ENCODE results near the gene RNF213.
A peak's percentile ranks its signal among the peaks of the same experiment; 100 is the strongest.

RNF213 gene

DNA sequence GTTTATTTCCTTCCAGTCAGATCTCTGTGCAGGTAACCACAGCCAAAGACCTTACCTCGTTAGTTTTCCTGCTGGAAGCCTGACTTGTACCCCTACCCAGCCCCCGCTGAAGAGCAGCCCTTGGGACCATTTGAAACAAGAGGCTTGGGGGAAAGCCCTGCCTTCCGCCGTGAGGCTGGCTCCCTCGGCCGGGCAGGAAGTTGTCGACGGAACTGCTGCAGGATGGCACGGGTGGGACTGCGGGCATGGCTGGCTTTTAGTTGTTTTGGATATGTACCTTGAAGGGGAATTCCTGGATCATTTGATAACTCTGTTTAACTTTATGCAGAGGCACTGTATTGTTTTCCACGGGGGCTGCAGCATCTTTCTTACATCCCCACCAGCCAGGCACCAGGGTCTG lies 105.3 kb downstream of the RNF213 start:
- peaks cover 81% of the 10 kb centered on the region for H3K36me3 Mint-ChIP-seq (ENCODE audit: low read depth)
- H3K27ac Mint-ChIP-seq, result no peak overlapping the region
- H3K4me3 Mint-ChIP-seq, result no peak overlapping the region
- peaks cover 5% of the 10 kb centered on the region for H3K4me1 Mint-ChIP-seq (ENCODE audit: low read depth)
- H3K27me3 Mint-ChIP-seq (ENCODE audit: low read depth), result no peaks in the 10 kb centered on the region
- H3K9me3 Mint-ChIP-seq, result no peaks in the 10 kb centered on the region

DNA sequence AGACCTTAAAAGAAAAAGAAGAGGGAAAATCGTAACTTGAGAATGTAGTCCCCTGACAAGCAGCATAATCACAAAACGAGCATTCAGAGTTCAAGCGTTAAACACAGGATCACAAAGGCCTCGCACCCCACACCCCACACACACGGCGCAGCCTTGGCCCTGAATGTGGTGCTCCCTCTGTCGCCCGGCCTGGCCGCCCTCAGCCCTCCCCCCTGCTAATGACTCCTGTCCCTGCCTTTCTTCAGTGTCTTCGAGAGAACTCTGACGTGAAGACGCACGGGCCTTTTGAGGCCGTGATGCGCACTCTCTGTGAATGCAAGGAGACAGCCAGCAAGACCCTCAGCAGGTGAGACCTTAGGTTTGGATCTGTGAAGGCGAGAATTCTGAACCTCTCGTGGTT lies 106.9 kb downstream of the RNF213 start:
- H3K27me3 Mint-ChIP-seq (ENCODE audit: low read depth), result no peaks in the 10 kb centered on the region
- H3K4me1 Mint-ChIP-seq (ENCODE audit: low read depth), result peaks cover 4% of the 10 kb centered on the region
- peaks cover 79% of the 10 kb centered on the region for H3K36me3 Mint-ChIP-seq (ENCODE audit: low read depth)
- no peak overlapping the region for H3K4me3 Mint-ChIP-seq
- no peaks in the 10 kb centered on the region for H3K9me3 Mint-ChIP-seq
- no peak overlapping the region for H3K27ac Mint-ChIP-seq

DNA sequence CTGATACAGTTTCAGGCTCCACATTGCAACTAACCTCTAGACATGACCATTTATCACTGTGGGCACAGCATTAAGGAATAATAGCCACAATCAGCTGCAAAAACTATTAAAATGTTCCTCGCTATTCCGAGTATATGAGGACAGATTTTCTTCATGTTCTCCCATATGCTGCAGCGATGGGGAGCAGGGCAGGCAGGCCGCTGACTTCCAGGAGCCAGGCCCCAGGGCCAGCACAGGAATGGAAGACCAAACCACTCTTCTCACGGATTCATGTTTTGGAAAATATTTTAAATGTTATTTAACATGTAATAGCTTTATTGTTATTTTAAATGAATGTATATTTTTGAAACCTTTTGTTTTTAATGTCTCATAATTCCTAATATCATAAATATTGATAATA lies 110.5 kb downstream of the RNF213 start:
- peaks cover 77% of the 10 kb centered on the region for H3K36me3 Mint-ChIP-seq (ENCODE audit: low read depth)
- H3K27ac Mint-ChIP-seq, result no peak overlapping the region

DNA sequence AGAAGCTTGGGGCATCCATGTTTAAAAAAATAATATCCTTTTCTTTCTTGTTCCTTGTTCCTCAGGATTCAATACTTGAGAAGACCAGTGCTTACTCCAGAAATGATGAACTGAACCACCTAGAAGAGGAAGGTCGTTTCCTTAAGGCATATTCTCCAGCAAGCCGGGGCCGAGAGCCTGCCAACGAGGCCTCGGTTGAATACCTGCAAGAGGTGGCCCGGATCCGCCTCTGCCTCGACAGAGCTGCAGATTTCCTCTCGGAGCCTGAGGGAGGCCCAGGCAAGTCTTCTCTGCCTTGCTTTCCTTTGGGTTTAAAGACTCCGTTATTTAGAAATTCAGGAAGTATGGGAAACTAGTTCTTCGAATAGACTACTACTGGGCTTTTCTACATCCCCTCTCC lies 111.8 kb downstream of the RNF213 start:
- no peaks in the 10 kb centered on the region for H3K27me3 Mint-ChIP-seq (ENCODE audit: low read depth)
- peaks cover 77% of the 10 kb centered on the region for H3K36me3 Mint-ChIP-seq (ENCODE audit: low read depth)
- no peak overlapping the region for H3K4me3 Mint-ChIP-seq
- no peak overlapping the region for H3K27ac Mint-ChIP-seq
- no peaks in the 10 kb centered on the region for H3K9me3 Mint-ChIP-seq
- peaks cover 3% of the 10 kb centered on the region for H3K4me1 Mint-ChIP-seq (ENCODE audit: low read depth)

More for the DNA sequence above, 110.5 kb downstream of the RNF213 start:
- Mint-ChIP-seq H3K4me1 (ENCODE audit: low read depth) (peaks cover 3% of the 10 kb centered on the region), H3K4me3 (no peak overlapping the region), H3K9me3 (no peaks in the 10 kb centered on the region), H3K27me3 (ENCODE audit: low read depth) (no peaks in the 10 kb centered on the region)

DNA sequence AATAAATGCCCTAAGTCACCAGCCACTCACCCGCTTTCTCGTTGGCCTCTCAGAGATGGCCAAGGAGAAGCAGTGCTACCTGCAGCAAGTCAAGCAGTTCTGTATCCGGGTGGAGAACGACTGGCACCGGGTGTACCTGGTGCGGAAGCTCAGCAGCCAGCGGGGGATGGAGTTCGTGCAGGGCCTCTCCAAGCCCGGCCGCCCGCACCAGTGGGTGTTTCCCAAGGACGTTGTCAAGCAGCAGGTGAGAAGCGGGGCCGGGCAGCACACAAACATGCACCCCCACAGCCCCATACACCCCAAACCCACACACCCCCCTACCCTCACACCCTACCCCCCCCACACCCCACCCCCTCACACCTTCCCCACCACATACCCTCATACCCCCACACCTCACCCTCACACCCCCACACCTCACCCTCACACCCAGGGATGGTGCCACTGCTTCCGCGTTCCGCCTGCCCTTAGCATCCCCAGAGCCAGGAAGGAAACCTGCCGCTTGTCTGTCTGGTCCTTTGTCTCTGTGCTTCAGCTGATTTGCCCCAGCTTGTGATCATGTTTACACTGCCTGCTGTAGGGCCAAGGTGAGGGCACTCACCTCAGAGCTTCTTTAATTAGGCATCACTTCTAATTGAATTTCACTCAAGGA lies 112.4 kb downstream of the RNF213 start:
- Mint-ChIP-seq H3K9me3 (no peaks in the 10 kb centered on the region), H3K36me3 (ENCODE audit: low read depth) (peaks cover 75% of the 10 kb centered on the region), H3K4me3 (no peak overlapping the region), H3K27me3 (ENCODE audit: low read depth) (no peaks in the 10 kb centered on the region), H3K4me1 (ENCODE audit: low read depth) (peaks cover 4% of the 10 kb centered on the region), H3K27ac (no peak overlapping the region)

DNA sequence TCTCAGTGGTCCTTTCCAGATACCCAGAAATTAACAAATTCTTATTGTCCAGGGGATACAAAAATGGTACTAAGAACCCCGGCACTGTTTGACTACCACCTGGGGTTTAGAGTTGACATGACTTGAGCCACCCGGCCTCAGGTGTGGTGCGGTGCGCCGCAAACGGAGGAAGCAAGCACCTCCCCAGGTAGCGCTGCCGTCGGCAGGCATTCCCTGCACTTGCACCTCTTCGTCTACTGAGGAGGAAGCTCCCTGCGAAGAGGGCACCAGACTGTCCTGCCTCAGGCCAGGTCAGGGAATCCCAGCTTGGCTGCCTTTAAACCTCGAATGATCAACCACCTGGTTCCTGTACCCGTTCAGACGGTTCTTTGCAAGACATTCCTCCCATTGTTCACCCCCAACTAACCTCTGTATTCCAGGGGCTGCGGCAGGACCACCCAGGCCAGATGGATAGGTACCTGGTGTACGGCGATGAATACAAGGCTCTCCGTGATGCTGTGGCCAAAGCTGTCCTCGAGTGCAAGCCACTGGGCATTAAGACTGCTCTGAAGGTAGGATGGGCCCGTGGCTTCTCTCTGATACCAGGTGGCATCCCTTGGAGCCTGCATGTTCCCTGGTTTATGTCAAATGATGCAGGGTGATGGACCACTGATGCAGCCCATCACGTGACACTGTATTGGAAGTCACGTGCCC lies 113.5 kb downstream of the RNF213 start:
- H3K9me3 Mint-ChIP-seq, result no peaks in the 10 kb centered on the region
- no peak overlapping the region for H3K27ac Mint-ChIP-seq
- H3K4me1 Mint-ChIP-seq (ENCODE audit: low read depth), result peaks cover 8% of the 10 kb centered on the region
- H3K36me3 Mint-ChIP-seq (ENCODE audit: low read depth), result peaks cover 77% of the 10 kb centered on the region
- H3K4me3 Mint-ChIP-seq, result no peak overlapping the region
- no peaks in the 10 kb centered on the region for H3K27me3 Mint-ChIP-seq (ENCODE audit: low read depth)

DNA sequence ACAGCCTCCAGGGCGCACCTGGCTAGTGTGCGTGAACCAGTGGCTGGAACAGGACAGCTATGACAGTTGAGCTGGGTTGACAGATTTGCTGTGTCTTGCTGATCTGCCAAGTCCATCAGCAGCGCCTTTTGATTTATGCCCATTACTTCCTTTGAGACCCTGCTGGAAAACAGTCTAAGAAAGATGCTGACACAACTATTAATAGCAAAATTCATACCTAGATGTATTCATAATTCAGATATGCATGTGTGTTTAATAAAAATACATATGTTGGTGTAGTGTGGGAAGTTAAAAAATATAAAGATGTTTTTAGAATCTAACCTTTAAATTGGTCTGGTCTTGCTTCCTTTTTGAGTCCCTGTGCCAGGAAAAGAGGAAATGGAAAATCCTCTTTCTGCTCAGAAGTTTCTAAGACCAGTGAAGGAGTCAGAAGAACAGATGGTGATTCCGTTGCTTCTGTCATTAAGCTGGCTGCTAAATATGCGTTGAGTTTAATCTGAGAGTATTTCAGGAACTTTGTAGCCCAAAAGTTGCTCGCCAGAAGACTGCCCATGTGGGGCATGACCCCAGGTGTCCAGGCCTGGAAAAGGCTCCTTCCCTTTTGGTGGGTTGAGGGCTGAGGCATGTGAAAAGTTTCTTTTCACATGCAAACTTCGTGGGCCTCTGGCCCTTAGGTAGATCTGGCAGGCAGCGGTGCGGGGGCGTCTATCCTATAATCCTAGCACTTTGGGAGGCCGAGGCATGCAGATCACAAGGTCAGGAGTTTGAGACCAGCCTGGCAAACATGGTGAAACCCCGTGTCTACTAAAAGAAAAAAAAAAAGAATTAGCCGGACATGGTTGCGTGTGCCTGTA lies 114.3 kb downstream of the RNF213 start:
- Mint-ChIP-seq H3K27me3 (ENCODE audit: low read depth) (no peaks in the 10 kb centered on the region), H3K4me3 (no peak overlapping the region), H3K27ac (peak overlapping the region; percentile 9), H3K9me3 (no peaks in the 10 kb centered on the region), H3K36me3 (ENCODE audit: low read depth) (peaks cover 75% of the 10 kb centered on the region), H3K4me1 (ENCODE audit: low read depth) (peaks cover 10% of the 10 kb centered on the region)

DNA sequence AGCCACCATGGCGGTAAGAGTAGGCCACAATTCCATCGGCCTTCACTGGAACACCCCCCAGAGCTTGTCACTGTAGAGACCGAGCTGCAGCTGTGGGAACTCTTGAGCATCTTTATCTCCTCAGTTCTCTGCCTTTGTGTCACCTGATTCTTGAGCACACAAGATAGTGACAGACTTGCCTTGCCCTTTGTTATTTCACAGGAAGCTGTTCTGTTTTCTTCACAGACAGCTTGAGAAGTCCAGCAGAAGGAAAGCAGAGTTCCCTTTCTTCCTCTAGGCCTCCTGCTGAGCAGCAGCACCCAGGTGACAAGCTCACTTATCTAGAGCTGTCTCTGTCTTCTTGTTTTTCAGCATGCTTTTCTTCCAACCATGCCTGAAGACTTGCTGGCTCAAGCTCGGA lies 115.9 kb downstream of the RNF213 start:
- Mint-ChIP-seq H3K9me3 (no peaks in the 10 kb centered on the region), H3K4me3 (no peak overlapping the region), H3K27me3 (ENCODE audit: low read depth) (no peaks in the 10 kb centered on the region), H3K4me1 (ENCODE audit: low read depth) (peaks cover 11% of the 10 kb centered on the region), H3K36me3 (ENCODE audit: low read depth) (peaks cover 76% of the 10 kb centered on the region), H3K27ac (no peak overlapping the region)

DNA sequence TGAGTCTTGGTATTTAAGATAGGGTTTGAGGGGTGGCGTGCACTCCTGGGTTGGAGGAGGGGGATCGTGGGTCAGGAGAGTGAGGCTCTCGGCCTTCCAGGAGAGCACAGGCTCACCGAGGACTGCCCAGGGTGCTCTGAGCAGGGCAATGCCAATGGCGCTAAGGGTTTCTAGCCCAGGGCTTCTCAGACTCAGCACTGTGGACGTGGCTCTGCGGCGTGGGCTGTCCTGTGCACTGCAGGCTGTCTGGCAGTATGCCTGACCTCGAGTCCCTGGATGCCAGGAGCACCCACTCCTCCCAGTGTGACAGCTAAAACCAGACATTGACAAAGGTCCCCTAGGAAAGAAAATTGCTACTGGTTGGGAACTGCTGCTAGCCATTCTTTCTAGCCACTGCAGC lies 117.1 kb downstream of the RNF213 start:
- H3K36me3 Mint-ChIP-seq (ENCODE audit: low read depth), result peaks cover 75% of the 10 kb centered on the region
- peak overlapping the region; percentile 26 for H3K27ac Mint-ChIP-seq
- H3K4me1 Mint-ChIP-seq (ENCODE audit: low read depth), result peaks cover 11% of the 10 kb centered on the region

DNA sequence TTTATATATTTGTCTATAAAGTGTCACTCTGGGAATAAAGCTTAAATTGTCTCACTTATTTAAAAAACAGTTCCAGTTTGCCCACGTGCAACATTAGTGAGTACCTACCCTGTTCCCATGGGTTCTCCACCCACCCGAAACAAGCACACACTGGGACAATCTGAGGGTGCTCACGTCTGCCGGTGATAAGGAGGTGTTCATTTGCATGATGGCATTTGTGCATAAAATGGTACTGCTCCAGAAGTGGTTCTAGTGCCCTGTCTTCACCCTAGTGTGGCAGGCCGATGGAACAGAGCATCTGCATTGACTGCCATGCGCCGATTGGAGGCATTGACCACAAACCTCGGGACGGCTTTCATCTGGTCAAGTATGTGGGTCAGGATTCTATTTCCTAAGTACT lies 118.7 kb downstream of the RNF213 start:
- Mint-ChIP-seq H3K4me1 (ENCODE audit: low read depth) (peaks cover 20% of the 10 kb centered on the region), H3K9me3 (no peaks in the 10 kb centered on the region), H3K27ac (no peak overlapping the region), H3K36me3 (ENCODE audit: low read depth) (peaks cover 83% of the 10 kb centered on the region), H3K27me3 (ENCODE audit: low read depth) (no peaks in the 10 kb centered on the region), H3K4me3 (no peak overlapping the region)

More for the DNA sequence above, 117.1 kb downstream of the RNF213 start:
- Mint-ChIP-seq H3K9me3 (no peaks in the 10 kb centered on the region), H3K27me3 (ENCODE audit: low read depth) (no peaks in the 10 kb centered on the region), H3K4me3 (no peak overlapping the region)

DNA sequence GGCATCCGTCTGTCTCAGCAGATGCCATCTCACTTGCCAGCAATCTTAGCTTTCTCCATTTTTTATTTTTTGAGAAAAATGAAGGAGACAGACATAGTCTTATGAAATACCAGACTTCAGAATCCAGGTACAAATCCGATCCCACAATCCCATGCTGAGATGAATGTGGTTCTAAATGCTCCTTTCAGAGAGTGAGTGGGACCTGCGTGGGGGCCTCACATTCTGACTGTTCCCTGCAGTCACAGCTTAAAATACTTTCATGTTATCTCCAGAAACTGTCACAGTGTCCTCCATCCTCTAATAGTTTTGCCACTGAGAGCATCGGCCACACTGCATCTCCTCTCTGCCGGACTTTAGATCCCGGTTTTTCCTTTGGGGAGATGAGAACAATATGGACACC lies 119.4 kb downstream of the RNF213 start:
- H3K27ac Mint-ChIP-seq, result no peak overlapping the region
- no peaks in the 10 kb centered on the region for H3K9me3 Mint-ChIP-seq
- no peak overlapping the region for H3K4me3 Mint-ChIP-seq
- peaks cover 80% of the 10 kb centered on the region for H3K36me3 Mint-ChIP-seq (ENCODE audit: low read depth)
- no peaks in the 10 kb centered on the region for H3K27me3 Mint-ChIP-seq (ENCODE audit: low read depth)
- H3K4me1 Mint-ChIP-seq (ENCODE audit: low read depth), result peaks cover 21% of the 10 kb centered on the region

DNA sequence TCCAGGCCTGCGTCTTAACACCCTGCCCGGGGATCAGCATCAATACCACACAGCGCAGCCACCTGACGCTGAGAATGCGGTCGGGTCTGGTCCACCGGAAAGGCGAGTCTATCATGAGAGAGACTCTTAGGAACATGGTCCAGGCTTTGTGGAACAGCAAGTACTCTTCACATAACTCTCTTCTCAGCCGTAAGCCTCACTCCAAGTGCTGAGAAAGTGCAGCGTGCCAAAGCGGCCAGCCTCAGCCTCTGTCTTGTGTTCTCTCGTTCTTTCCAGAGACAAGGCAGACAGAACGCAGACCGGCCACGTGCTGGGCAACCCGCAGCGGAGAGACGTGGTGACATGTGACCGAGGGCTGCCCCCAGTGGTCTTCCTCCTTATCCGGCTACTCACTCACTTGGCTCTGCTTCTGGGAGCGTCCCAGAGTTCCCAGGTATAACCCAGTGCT lies 119.9 kb downstream of the RNF213 start:
- Mint-ChIP-seq H3K27me3 (ENCODE audit: low read depth) (no peaks in the 10 kb centered on the region), H3K4me1 (ENCODE audit: low read depth) (peaks cover 21% of the 10 kb centered on the region), H3K27ac (no peak overlapping the region), H3K4me3 (no peak overlapping the region), H3K9me3 (no peaks in the 10 kb centered on the region), H3K36me3 (ENCODE audit: low read depth) (peaks cover 79% of the 10 kb centered on the region)

DNA sequence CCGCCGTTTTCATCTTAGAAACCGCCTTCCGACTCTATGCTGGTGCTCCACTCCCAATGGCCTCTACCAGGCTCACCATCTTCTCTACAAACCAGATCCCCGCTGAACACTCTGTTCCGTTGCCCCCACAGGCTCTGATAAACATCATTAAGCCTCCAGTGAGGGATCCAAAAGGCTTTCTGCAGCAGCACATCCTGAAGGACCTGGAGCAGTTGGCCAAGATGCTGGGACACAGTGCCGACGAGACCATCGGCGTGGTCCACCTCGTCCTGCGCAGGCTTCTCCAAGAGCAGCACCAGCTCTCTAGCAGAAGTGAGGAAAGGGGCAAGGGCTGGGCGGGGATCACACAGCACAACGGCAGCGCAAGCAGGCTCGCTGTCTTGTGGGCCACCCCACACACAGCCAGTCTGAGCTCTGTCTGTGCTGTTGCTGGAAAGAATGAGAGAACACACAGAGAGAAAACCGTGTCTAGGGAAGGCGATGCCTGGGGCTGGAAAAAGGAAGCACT lies 120.8 kb downstream of the RNF213 start:
- H3K4me3 Mint-ChIP-seq, result no peak overlapping the region
- H3K27ac Mint-ChIP-seq, result peak overlapping the region; percentile 44
- H3K4me1 Mint-ChIP-seq (ENCODE audit: low read depth), result peaks cover 21% of the 10 kb centered on the region
- no peaks in the 10 kb centered on the region for H3K9me3 Mint-ChIP-seq
- H3K36me3 Mint-ChIP-seq (ENCODE audit: low read depth), result peaks cover 79% of the 10 kb centered on the region
- no peaks in the 10 kb centered on the region for H3K27me3 Mint-ChIP-seq (ENCODE audit: low read depth)

DNA sequence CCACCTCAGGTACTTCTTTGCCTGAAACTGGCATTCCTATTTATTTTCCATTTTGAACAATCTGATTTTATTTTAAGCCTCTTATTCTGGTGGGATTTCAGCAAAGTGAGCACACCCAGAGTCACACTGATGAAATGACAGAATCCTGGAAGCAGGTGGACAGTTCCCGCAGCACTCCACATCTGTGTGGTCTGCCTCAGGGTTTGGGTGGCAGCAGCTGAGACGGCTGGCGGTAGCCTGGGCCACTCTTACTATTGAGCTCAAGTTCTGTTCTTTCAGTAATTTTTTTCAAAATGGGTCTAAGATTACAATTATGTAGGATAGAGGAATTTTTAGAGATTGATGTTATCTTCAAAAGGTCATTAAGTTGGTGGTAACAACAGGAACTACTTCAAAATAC lies 121.8 kb downstream of the RNF213 start:
- Mint-ChIP-seq H3K9me3 (no peaks in the 10 kb centered on the region), H3K4me3 (no peak overlapping the region), H3K4me1 (ENCODE audit: low read depth) (peaks cover 21% of the 10 kb centered on the region), H3K27me3 (ENCODE audit: low read depth) (no peaks in the 10 kb centered on the region), H3K36me3 (ENCODE audit: low read depth) (peaks cover 78% of the 10 kb centered on the region), H3K27ac (no peak overlapping the region)

All from T-helper 1 cell treated with Interleukin-12 subunit alpha and Interleukin-12 subunit beta and Interleukin-4 antibody, amounts not matched to agents 30 μg/mL and 1 μg/mL, for 36 hours (primary cell).